GM12801 (cell line): ENCODE results near the gene DVL1.

Experiments used
- CTCF ChIP-seq: IDR thresholded peaks from one replicate; pipeline ENCODE4 v1.5.1; 2011; ENCODE audit warnings: control low read depth; ENCODE audit not compliant: insufficient read length; ENCODE audit errors: extremely low read depth

DVL1 gene

GRCh38 chr1:1361982-1362423, 12.8 kb upstream of the DVL1 start:
- no peak for TF ChIP-seq CTCF

DNA sequence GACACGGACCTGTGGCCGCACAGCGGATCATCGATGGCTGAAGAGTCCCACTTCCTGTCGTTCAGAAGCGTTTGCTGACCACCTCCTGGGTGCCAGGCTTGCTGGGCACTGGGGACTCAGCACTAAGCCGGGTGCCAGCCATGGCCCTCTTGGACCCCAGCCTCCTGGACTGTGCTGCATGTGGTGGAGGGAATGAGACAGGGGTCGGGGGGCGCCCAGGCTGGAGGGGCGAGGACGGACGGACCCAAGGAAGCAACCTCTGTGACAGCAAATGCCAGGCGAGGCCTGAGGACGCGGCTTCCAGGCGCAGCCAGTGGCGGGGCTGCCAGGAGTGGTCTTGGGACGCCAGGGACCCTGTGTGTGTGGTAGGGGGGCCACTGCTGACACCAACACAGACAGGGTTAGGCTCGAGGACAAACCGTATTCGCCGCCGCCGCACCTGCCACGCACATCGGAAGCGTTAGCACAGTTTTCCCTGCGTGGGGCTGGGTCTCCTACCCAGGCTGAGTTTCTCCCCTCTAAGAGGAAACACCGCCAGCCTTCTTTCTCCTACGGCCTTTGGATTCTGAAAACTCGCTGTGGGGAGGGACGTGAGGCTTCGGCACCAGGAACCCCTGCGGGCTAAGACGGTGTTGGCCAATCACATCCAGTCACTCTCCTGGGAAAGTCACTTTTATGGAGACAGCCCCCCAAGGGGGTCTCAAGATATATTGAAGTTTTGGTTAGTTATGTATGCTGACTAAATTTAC, 12.2 kb upstream of the DVL1 start:
- TF ChIP-seq CTCF = no peak

DNA sequence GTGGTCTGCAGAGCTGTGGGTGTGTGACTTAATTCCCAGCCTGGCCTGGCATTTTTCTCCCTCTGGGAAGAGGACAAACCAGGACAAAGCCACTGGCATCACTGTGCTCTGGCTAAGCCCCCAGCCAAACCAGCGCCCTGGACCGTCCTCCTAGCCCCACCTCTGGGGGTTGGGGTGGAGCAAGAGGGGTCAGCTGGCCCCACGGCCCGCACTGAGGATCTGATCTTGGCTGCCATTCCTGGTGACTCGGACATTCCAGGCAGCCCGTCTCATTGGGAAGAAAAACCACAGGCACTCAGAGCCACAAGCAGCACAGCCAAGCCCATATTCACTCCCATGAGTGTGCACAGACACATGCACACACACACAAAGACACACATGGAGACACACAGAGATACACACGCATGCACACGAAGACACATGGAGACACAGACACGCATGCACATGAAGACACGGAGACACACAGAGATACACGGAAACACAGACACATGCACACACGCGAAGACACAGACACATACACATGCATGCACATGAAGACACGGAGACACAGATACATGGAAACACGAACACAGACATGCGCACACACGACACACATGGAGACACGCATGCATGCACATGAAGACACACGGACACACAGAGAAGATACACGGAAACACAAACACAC, 11.4 kb upstream of the DVL1 start:
- no peak for TF ChIP-seq CTCF

- TF ChIP-seq CTCF = no peak
These were observed 10.6 kb upstream of the DVL1 start for GRCh38 chr1:1359664-1360468.

- TF ChIP-seq CTCF = no peak
These were observed 10.1 kb upstream of the DVL1 start for GRCh38 chr1:1359308-1359663.

- no peak for TF ChIP-seq CTCF
These were observed 9.4 kb upstream of the DVL1 start, which contains the start of gene MXRA8 for GRCh38 chr1:1358433-1359271. TSS of gene MXRA8 (minus strand) at chr1:1358555. CDS start at chr1:1358504, 51 bp downstream.
